Measurements from ENCODE around the gene RAD9B. TPM values are rescaled to one million over a fixed set of nuclear protein-coding genes. Genes with fewer than 3 reads are reported as not detected.
"Not testable (repeated sequence)": the region's sequence is repeated elsewhere in the genome, so short reads cannot be mapped to it uniquely, and the experiment has no call there.

RAD9B gene
- total RNA-seq, 2 donors from 2014 or later: 0.41 to 5.1 TPM

GRCh38 chr12:110540048-110540447, 37.9 kb downstream of the RAD9B start:
- no peaks in the 10 kb centered on the region for H3K36me3 ChIP-seq
- H3K4me1 ChIP-seq (replicated peaks): peaks cover 13% of the 10 kb centered on the region
- intact Hi-C loops (cut with DNase I): no loop called here
- DNase-seq (ENCODE audit: low spot score): no peak
- WGBS: 82% methylated on average over 8 of the region's 8 CpGs
- no peak overlapping the region for H3K27ac ChIP-seq
- no peaks in the 10 kb centered on the region for H3K27me3 ChIP-seq (replicated peaks; ENCODE audit: insufficient read depth)
- no peak for TF ChIP-seq CTCF (IDR thresholded peaks at IDR 0.05)
- no peak for TF ChIP-seq POLR2A (IDR thresholded peaks at IDR 0.05)
- no peak for TF ChIP-seq POLR2AphosphoS5 (IDR thresholded peaks at IDR 0.05)
- H3K9me3 ChIP-seq: no peaks in the 10 kb centered on the region
- H3K4me3 ChIP-seq: no peak overlapping the region

GRCh38 chr12:110543252-110543959, 41.3 kb downstream of the RAD9B start:
- Histone ChIP-seq H3K27me3 (replicated peaks; ENCODE audit: insufficient read depth) (no peaks in the 10 kb centered on the region), H3K36me3 (no peaks in the 10 kb centered on the region), H3K27ac (peak overlapping the region; percentile 79 to 81), H3K4me1 (replicated peaks) (peaks cover 22% of the 10 kb centered on the region), H3K9me3 (no peaks in the 10 kb centered on the region), H3K4me3 (no peak overlapping the region)
- 6% methylated on average over 7 of the region's 7 CpGs for whole genome bisulfite sequencing
- TF ChIP-seq POLR2AphosphoS5 (IDR thresholded peaks at IDR 0.05): peak; percentile 96
- no peak for TF ChIP-seq POLR2A (IDR thresholded peaks at IDR 0.05)
- intact Hi-C loops (cut with DNase I): no loop called here
- DNase-seq (ENCODE audit: low spot score): peak; percentile 96

- 16% methylated on average over 4 of the region's 4 CpGs for WGBS
- no peaks in the 10 kb centered on the region for H3K9me3 ChIP-seq
- peaks cover 22% of the 10 kb centered on the region for H3K4me1 ChIP-seq (replicated peaks)
- intact Hi-C loops (cut with DNase I): no loop called here
- H3K27me3 ChIP-seq (replicated peaks; ENCODE audit: insufficient read depth): no peaks in the 10 kb centered on the region
- H3K36me3 ChIP-seq: no peaks in the 10 kb centered on the region
- H3K4me3 ChIP-seq: no peak overlapping the region
- TF ChIP-seq POLR2AphosphoS5 (IDR thresholded peaks at IDR 0.05) (no peak), CTCF (IDR thresholded peaks at IDR 0.05) (no peak), POLR2A (IDR thresholded peaks at IDR 0.05) (no peak)
- DNase-seq (ENCODE audit: low spot score): no peak
- H3K27ac ChIP-seq: peak overlapping the region; percentile 79 to 81
Observed at GRCh38 chr12:110543965-110544364, 41.8 kb downstream of the RAD9B start.

GRCh38 chr12:110545259-110545658, 43.1 kb downstream of the RAD9B start:
- DNase-seq (ENCODE audit: low spot score): not testable (repeated sequence)

GRCh38 chr12:110545812-110546211, 43.7 kb downstream of the RAD9B start:
- Histone ChIP-seq H3K27me3 (replicated peaks; ENCODE audit: insufficient read depth) (no peaks in the 10 kb centered on the region), H3K27ac (peak overlapping the region; percentile 29 to 81), H3K4me3 (no peak overlapping the region), H3K4me1 (replicated peaks) (peaks cover 22% of the 10 kb centered on the region), H3K36me3 (no peaks in the 10 kb centered on the region), H3K9me3 (no peaks in the 10 kb centered on the region)
- TF ChIP-seq POLR2AphosphoS5 (IDR thresholded peaks at IDR 0.05) (no peak), CTCF (IDR thresholded peaks at IDR 0.05) (no peak), POLR2A (IDR thresholded peaks at IDR 0.05) (no peak)
- 74% methylated on average over 10 of the region's 10 CpGs for WGBS
- intact Hi-C loops (cut with DNase I): loop anchor here (5.0 kb wide), 1 partner anchor 36 kb away; the partner anchor contains the start of gene PPTC7
- DNase-seq (ENCODE audit: low spot score): no peak

More at GRCh38 chr12:110545259-110545658, 43.1 kb downstream of the RAD9B start:
- Histone ChIP-seq H3K4me1 (replicated peaks) (peaks cover 22% of the 10 kb centered on the region), H3K27ac (peak overlapping the region; percentile 79 to 81)
- not testable (repeated sequence) for H3K9me3 ChIP-seq; H3K36me3 ChIP-seq; H3K4me3 ChIP-seq; H3K27me3 ChIP-seq (replicated peaks; ENCODE audit: insufficient read depth)
- TF ChIP-seq POLR2AphosphoS5 (IDR thresholded peaks at IDR 0.05): peak; percentile 5
- intact Hi-C loops (cut with DNase I): loop anchor here (5.0 kb wide), 1 partner anchor 37 kb away; the partner anchor contains the start of gene PPTC7
- 67% methylated on average over 4 of the region's 4 CpGs for WGBS

GRCh38 chr12:110546339-110546738, 44.2 kb downstream of the RAD9B start:
- no peak overlapping the region for H3K4me3 ChIP-seq
- no peaks in the 10 kb centered on the region for H3K27me3 ChIP-seq (replicated peaks; ENCODE audit: insufficient read depth)
- no peaks in the 10 kb centered on the region for H3K36me3 ChIP-seq
- H3K4me1 ChIP-seq (replicated peaks): peaks cover 22% of the 10 kb centered on the region
- intact Hi-C loops (cut with DNase I): loop anchor here (5.0 kb wide), 1 partner anchor 36 kb away; the partner anchor contains the start of gene PPTC7
- peak; percentile 58 for TF ChIP-seq POLR2AphosphoS5 (IDR thresholded peaks at IDR 0.05)
- TF ChIP-seq CTCF (IDR thresholded peaks at IDR 0.05): no peak
- H3K9me3 ChIP-seq: no peaks in the 10 kb centered on the region
- 17% methylated on average over 3 of the region's 3 CpGs for WGBS
- H3K27ac ChIP-seq: peak overlapping the region; percentile 29 to 81
- DNase-seq (ENCODE audit: low spot score): no peak

Measured in prostate gland (tissue), 2 donors.